Subcutaneous adipose tissue (tissue), 4 donors: ENCODE measurements around the gene SIPA1L3. TPM values are rescaled to one million over a fixed set of nuclear protein-coding genes. Genes with fewer than 3 reads are reported as not detected.

Experiments
- total RNA-seq, 4 donors: library from RNA; depleted of rRNA; stranded (reverse); fragments of >200 nt; gene quantifications; one replicate each; pipeline ENCODE4 v1.1.0, GENCODE V29; 2016
- TF ChIP-seq, protein P1 (sequence below): fragments of 450-650 bp; IDR thresholded peaks from one replicate; pipeline ENCODE4 v1.5.1; 2016; ENCODE audit warnings: low read depth, mild to moderate bottlenecking, control low read depth, antibody characterized with exemption, moderate library complexity

The SIPA1L3 gene
- total RNA-seq, 4 donors from 2014 or later = 8.2 to 15.3 (median 11.6) TPM

DNA sequence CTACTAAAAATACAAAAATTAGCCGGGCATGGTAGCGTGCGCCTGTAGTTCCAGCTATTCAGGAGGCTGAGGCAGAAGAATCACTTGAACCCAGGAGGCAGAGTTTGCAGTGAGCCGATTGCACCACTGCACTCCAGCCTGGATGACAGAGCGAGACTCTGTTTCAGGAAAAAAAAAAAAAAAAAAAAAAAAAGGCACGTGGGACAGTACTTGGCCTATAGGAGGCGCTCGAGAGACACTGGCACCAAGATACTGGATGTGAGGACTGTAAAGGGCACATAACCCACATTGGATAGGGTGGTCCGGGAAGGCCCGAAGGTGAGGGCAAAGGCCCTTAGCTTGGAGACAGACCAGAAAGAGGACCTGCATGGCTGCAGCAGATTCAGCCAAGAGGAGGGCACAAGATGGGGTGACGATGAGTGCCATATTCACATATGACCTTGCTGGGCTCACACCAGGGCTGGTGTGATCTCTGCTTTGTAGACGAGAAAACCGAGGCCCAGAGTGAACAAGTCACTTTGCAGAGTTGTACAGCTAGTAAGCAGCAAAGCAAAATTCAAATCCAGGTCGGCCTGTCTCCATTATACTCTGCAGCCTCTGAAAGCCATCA is 227.6 kb downstream of the SIPA1L3 start:
- TF ChIP-seq, protein P1, sequence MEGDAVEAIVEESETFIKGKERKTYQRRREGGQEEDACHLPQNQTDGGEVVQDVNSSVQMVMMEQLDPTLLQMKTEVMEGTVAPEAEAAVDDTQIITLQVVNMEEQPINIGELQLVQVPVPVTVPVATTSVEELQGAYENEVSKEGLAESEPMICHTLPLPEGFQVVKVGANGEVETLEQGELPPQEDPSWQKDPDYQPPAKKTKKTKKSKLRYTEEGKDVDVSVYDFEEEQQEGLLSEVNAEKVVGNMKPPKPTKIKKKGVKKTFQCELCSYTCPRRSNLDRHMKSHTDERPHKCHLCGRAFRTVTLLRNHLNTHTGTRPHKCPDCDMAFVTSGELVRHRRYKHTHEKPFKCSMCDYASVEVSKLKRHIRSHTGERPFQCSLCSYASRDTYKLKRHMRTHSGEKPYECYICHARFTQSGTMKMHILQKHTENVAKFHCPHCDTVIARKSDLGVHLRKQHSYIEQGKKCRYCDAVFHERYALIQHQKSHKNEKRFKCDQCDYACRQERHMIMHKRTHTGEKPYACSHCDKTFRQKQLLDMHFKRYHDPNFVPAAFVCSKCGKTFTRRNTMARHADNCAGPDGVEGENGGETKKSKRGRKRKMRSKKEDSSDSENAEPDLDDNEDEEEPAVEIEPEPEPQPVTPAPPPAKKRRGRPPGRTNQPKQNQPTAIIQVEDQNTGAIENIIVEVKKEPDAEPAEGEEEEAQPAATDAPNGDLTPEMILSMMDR = no peak

DNA sequence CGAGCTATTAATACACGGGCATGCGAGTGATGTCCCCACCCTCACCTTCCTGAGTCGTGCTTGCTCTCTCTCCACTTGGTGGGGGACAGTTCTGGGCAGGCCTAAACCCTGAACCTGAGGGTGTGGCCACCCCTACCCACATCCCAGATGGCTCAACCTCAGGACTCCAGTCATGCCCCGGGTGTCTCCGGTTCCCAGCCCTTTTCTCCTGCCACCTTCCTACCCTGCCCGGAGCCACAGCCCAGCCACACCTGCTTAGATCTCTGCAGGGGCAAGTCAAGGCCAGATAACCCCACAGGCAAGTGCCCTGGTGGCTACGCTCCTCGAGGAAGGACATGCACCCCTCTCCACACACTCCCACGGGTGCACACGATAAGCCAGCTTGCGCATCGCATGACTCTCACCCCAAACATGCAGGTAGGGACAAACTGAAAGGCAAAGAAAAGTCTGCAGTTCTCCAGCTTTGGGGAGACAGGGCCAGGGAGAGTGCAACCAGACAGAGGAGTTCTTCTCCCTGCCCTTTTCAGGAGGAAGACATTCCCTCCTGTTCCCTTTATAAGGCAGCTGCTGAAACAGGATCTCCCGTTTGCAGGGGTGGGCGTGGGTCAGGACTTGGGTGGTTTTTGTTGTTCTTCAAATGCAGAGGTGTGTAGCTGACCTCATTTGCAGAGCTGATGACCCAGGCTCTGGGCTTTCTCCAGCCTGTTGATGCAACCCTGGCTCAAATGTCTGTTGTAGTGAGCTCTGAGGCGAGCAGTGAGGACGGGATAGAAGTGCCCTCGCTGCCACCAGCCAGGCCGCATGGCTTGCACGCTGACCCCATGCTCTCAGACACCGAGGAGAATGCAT is 228.4 kb downstream of the SIPA1L3 start:
- TF ChIP-seq, protein P1 = no peak

DNA sequence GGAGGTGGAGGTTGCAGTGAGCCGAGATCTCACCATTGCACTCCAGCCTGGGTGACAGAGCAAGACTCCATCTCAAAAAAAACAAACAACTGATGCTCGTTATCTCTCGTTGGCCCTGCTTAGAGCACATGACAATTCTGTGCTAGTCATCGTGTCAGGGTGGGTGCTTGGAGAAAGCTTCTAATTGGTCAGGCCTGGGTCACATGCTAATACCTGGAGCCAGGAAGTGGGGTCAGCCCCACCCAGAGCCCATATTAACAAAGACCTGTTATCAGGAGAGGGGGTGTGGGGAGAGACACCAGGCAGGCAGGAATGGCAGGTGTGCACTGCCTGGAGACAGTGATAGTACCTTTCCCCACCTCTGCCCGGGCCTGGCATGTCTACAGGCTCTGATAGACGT is 232.1 kb downstream of the SIPA1L3 start:
- TF ChIP-seq, protein P1 = no peak

DNA sequence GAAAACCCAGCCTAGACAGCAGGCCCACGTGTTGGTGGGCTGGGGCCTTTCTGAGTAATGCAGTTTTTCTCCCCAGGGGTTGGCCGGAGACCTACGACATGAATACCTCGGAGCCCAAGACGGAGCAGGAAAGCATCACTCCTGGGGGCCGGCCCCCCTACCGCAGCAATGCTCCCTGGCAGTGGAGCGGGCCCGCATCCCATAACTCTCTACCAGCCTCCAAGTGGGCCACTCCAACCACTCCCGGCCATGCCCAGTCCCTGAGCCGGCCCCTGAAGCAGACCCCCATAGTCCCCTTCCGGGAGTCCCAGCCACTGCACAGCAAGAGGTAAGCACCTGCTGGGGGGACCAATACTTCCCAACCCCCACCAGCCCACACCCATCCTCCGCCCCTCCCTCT is 234.1 kb downstream of the SIPA1L3 start:
- TF ChIP-seq, protein P1 = no peak

DNA sequence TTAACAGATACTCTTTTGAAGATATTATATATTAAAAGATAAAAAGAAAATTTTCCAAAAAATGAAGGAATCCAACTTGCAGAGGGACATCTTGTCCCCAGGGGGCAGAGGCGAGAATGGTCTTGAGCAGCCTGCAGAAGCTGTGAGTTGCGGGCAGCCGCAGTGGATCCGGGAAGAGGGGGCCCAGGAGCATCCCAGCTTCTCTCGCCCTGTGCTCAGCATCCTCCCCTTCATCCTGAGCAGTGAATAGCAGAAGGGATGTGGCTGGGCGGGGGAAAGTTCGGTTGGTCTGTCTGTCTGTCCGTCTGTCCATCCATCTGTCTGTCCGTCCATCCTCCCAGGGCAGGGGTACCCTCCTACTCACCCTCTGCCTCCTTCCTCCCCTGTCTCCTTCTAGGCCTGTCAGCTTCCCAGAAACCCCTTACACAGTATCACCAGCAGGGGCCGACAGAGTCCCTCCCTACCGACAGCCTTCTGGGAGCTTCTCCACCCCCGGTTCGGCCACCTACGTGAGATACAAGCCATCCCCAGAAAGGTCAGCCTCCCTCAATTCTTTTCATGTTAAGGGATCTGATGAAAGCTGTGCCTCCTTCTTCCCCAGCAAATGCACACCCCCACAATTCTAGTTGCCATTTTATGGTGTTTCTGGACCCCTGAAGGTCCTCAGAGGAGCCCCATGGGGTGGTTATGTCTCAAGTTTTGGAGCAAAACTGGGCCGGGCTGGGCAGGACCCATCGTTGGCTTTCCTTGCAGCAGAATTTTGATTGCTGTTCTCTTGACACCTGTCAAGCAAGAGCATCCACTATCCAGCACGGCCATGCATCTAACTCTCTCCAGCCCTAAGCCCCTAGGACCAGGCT is 235.4 kb downstream of the SIPA1L3 start:
- TF ChIP-seq, protein P1 = no peak

DNA sequence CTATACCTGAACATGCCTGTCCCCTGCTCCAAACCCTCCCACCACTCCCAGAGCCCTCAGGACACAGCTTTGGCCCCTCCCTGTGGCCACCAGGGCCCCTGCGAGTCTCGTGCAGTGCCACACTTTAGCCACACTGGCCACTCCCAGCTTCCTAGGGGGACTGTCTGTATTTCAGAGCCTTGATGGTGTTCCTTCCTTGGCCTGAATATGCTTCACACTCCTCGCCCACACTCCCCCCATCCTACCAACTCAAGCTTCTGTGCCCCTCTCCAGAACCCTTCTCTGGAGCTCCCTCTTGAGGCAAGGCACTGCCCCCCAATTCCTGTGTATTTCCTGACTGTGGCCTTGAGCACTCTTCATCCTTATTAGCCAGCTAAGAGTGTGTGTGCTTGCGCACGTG is 236.8 kb downstream of the SIPA1L3 start:
- TF ChIP-seq, protein P1 = no peak

DNA sequence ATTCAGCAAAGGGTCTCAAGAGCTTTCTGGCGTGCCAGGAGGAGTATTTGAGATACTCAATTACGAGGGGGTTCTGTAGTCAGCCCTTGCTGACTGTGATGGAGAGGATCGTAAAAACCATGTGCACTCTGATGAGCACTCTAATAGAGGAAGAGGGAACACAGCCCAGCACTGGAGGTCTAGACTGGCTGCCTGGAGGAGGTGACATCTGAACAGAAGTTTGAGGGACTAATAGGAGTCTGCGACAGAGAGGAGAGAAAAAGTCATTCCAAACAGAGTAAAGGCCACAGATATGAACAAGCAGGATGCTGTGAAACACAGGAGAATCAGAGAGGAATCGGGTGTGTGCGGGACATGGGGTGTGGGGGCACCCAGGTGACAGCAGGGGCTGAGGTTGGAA is 237.7 kb downstream of the SIPA1L3 start:
- TF ChIP-seq, protein P1 = no peak
